B cell (primary cell): ENCODE results near the gene RTN4.
A peak's percentile ranks its signal among the peaks of the same experiment; 100 is the strongest.

Experiments used
- EZH2 ChIP-seq: IDR thresholded peaks from 2 replicates; pipeline ENCODE4 v1.6.1; 2012; ENCODE audit warnings: borderline replicate concordance, low read depth, mild to moderate bottlenecking, moderate library complexity, low read length; ENCODE audit not compliant: insufficient read depth, poor library complexity, severe bottlenecking
- TF ChIP-seq, protein P1 (sequence below): fragments of 200-600 bp; IDR thresholded peaks from one replicate; pipeline ENCODE4 v1.8.0; 2022; ENCODE audit warnings: antibody characterized with exemption, mild to moderate bottlenecking

DNA sequence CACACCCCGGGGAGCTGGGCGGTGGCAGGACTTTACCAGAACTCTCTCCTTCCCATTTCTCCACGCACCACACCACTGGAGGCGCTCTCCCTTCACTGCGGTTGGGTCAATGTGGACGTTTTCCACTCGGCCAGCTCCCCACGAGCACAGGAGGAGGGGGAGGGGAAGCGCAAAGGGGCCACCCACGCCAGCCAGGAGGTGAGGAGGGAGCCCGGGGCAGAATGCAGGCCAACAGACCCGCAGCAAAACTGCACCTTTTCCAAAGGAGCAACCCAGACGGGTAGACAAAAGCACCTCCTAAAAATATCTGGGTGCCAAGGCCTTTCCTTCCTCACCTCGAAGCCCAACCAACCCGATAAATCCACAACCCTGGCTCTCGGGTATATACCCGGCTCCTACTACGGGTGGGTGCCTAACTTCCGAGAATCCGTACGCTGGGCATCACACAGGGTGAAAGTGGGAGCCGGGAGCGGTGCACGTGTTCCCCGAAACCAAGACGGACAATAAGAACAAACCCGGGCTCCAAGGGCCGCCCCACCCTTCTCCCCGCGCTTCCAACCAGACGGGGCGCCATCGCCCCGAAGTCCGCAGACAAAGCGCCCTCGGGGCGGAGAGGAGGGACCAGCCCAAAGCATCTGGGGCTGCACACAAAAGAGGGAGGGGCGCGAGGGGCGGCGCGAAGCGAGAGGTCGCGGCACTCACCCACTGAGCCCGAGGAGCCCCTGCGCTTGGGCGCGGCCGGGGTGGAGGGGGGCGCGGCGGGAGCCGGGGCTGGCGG lies 1.0 kb downstream of the RTN4 start:
- TF ChIP-seq, protein P1, sequence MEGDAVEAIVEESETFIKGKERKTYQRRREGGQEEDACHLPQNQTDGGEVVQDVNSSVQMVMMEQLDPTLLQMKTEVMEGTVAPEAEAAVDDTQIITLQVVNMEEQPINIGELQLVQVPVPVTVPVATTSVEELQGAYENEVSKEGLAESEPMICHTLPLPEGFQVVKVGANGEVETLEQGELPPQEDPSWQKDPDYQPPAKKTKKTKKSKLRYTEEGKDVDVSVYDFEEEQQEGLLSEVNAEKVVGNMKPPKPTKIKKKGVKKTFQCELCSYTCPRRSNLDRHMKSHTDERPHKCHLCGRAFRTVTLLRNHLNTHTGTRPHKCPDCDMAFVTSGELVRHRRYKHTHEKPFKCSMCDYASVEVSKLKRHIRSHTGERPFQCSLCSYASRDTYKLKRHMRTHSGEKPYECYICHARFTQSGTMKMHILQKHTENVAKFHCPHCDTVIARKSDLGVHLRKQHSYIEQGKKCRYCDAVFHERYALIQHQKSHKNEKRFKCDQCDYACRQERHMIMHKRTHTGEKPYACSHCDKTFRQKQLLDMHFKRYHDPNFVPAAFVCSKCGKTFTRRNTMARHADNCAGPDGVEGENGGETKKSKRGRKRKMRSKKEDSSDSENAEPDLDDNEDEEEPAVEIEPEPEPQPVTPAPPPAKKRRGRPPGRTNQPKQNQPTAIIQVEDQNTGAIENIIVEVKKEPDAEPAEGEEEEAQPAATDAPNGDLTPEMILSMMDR: peak; percentile 3
- no peak for TF ChIP-seq EZH2
